ENCODE measurements around the gene PYDC1.

The PYDC1 gene

DNA sequence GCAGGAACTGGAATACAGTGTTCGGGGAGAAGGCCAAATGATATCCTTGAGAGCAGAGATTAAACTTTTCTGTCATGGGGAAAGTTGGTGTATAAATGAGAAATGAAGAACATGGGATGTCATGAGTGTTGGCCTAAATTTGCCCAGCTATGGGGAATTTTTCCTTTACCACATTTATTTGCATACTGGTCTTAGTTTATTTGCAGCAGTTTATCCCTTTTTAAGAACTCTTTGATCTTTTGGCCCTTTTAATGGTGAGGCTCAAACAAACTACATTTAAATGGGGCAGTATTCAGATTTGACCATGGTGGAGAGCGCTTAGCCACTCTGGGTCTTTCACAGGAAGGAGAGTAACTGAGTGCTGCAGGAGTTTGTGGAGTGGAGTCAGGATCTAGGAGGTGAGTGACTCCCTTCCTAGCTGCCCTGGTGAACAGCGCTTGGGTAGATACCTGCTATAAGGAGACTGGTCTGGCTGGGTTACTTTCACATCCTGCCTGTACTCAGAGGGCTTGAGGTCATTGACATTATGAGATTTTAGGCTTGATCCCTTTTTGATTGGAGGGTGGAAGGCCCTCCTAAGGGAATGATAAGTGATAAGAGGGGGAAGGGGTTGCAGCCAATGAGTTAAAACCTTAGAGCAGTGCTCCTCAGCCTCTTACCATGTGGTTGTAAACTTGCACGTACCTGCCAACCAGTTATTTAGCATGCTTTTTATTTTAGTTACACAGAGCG is 25.1 kb downstream of the PYDC1 start:
- Mint-ChIP-seq H3K4me3 (no peak overlapping the region), H3K9me3 (no peaks in the 10 kb centered on the region), H3K4me1 (peaks cover 53% of the 10 kb centered on the region), H3K36me3 (peaks cover 79% of the 10 kb centered on the region), H3K27me3 (no peaks in the 10 kb centered on the region), H3K27ac (peak overlapping the region; percentile 35)
- ATAC-seq, result no peak

- no peak overlapping the region for H3K4me3 Mint-ChIP-seq
- no peaks in the 10 kb centered on the region for H3K27me3 Mint-ChIP-seq
- H3K27ac Mint-ChIP-seq, result peak overlapping the region; percentile 48
- no peak for ATAC-seq
- H3K9me3 Mint-ChIP-seq, result no peaks in the 10 kb centered on the region
- H3K36me3 Mint-ChIP-seq, result peaks cover 84% of the 10 kb centered on the region
- peaks cover 56% of the 10 kb centered on the region for H3K4me1 Mint-ChIP-seq
Observed at GRCh38 chr16:31190818-31191444, 26.0 kb downstream of the PYDC1 start.

GRCh38 chr16:31190061-31190460 is 26.9 kb downstream of the PYDC1 start:
- no peaks in the 10 kb centered on the region for H3K27me3 Mint-ChIP-seq
- peaks cover 63% of the 10 kb centered on the region for H3K4me1 Mint-ChIP-seq
- peak overlapping the region; percentile 48 for H3K27ac Mint-ChIP-seq
- H3K36me3 Mint-ChIP-seq, result peaks cover 88% of the 10 kb centered on the region
- no peak overlapping the region for H3K4me3 Mint-ChIP-seq
- no peaks in the 10 kb centered on the region for H3K9me3 Mint-ChIP-seq
- no peak for ATAC-seq

DNA sequence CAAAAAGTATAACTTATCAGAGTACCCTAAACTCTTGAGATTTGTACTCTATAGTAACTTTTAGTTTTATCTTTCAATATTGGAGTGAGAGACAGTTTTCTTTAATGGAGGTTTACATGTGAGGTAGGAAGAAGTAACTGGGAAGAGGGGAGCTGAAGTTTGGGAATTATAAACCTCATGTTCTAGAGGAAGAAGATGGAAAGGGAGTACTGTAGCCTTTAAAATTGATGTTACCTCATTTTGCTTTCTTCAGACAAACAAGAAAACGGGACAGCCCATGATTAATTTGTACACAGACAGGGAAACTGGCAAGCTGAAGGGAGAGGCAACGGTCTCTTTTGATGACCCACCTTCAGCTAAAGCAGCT is 27.5 kb downstream of the PYDC1 start:
- no peak for ATAC-seq
- Mint-ChIP-seq H3K27ac (peak overlapping the region; percentile 48), H3K4me3 (no peak overlapping the region), H3K9me3 (no peaks in the 10 kb centered on the region), H3K27me3 (no peaks in the 10 kb centered on the region), H3K4me1 (peaks cover 70% of the 10 kb centered on the region), H3K36me3 (peaks cover 90% of the 10 kb centered on the region)

DNA sequence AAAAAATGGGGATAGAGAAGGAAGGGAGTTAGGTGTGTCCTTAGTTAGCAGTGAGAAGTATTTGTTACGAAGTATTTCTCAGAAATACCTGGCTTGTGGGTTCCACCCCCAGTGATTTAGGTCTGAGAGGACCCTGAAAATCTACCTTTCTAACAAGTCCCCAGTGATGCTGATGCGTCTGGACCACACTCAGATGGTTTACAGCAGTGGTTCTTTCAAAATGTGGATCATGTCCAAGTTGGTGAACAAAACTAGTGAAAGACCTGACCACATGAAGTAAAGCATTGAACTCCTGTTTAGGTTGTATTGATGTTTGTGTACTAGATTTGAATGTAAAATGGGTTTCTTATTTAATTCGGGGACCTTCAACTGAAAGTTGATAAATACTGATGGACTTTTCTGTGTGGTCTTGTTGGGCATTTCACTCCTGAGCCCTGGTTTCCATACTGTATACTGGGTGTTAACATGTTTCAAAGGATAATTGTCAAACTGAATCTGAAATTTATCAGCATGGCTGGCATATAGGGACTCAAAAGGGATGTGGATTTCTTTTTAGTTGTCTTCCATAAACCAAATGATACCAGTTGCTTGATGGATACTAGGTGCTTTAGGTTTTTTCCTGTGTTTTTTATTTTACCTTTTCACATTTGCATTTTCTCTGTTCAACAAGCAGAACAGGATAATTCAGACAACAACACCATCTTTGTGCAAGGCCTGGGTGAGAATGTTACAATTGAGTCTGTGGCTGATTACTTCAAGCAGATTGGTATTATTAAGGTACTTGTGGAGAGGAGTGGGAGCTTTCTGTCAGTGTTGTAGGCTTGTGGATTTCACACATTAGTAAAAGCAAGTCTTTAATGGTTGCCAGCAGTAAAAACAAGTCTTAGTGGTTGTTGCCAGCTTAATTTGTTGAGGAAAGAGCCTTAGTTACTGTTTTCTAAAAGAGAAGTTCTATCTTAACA is 28.2 kb downstream of the PYDC1 start:
- no peak overlapping the region for H3K4me3 Mint-ChIP-seq
- ATAC-seq, result no peak
- peak overlapping the region; percentile 48 for H3K27ac Mint-ChIP-seq
- peaks cover 89% of the 10 kb centered on the region for H3K36me3 Mint-ChIP-seq
- no peaks in the 10 kb centered on the region for H3K27me3 Mint-ChIP-seq
- no peaks in the 10 kb centered on the region for H3K9me3 Mint-ChIP-seq
- H3K4me1 Mint-ChIP-seq, result peaks cover 70% of the 10 kb centered on the region

DNA sequence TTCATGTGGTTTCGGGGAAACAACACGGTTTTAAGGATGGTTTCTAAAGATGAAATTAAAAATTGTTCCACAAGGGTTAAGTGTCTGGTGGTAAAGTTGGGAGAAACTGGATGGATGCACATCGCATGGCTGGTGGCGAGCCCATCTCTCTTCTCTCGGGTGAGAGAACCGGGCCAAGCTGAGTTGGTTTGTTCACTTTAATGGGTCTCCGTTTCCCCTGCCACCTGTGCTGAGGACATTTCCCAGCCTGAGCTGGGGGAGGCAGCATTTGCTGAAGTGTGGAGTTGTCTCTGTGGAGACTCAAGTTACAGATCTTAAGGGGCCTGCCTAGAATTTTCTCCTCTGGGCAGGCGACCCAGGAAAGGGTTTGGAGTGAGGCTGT is 29.1 kb downstream of the PYDC1 start:
- peaks cover 91% of the 10 kb centered on the region for H3K36me3 Mint-ChIP-seq
- H3K9me3 Mint-ChIP-seq, result no peaks in the 10 kb centered on the region
- H3K27ac Mint-ChIP-seq, result peak overlapping the region; percentile 48
- no peaks in the 10 kb centered on the region for H3K27me3 Mint-ChIP-seq
- H3K4me1 Mint-ChIP-seq, result peaks cover 72% of the 10 kb centered on the region
- ATAC-seq, result no peak
- H3K4me3 Mint-ChIP-seq, result no peak overlapping the region

DNA sequence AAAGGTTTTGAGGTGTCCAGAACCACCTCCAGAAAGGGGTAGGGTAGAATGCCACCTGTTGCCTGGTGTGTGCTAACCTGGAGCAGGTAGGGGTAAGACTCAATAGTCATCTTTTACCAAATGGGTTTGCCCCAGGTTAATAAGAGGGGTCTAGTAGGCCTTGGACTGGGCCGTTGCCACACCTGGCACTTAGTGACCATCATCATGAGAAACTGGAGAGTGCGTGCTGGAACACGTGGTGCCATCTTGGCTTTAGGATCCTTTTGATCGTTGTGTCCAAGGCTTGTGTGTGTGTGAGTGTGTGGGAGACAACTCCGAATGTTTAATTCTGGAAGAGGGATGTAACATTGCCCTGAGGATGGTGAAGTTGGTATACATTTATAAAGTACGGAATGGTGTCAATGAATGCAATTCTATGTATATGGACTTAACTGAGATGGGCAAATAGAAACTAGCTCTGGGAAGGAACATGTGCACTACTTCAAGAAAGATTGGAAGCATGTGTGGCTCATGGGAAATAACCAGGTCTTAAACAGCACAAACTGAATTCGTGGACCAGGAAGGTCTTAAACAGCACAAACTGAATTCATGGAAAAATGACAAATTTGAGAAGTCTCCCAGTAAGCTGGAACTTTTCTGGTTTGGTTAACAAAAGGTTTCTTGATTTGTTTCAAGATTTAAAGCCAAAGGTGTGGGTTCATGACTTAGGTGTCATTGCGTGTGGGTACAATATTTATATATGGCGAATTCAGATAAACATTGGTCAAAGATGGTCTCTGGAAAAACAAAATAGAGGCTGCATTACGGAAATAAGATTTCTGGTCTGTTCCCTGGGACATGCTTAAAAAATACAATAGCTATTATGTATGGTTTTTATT is 29.8 kb downstream of the PYDC1 start:
- Mint-ChIP-seq H3K27ac (no peak overlapping the region), H3K4me3 (no peak overlapping the region), H3K9me3 (no peaks in the 10 kb centered on the region), H3K36me3 (peaks cover 97% of the 10 kb centered on the region), H3K27me3 (no peaks in the 10 kb centered on the region), H3K4me1 (peaks cover 77% of the 10 kb centered on the region)
- ATAC-seq, result no peak

- no peak for ATAC-seq
- H3K4me3 Mint-ChIP-seq, result no peak overlapping the region
- peak overlapping the region; percentile 58 for H3K27ac Mint-ChIP-seq
- no peaks in the 10 kb centered on the region for H3K27me3 Mint-ChIP-seq
- H3K9me3 Mint-ChIP-seq, result no peaks in the 10 kb centered on the region
- H3K36me3 Mint-ChIP-seq, result peaks cover 95% of the 10 kb centered on the region
- peaks cover 79% of the 10 kb centered on the region for H3K4me1 Mint-ChIP-seq
Observed at GRCh38 chr16:31186176-31186575, 30.8 kb downstream of the PYDC1 start.

DNA sequence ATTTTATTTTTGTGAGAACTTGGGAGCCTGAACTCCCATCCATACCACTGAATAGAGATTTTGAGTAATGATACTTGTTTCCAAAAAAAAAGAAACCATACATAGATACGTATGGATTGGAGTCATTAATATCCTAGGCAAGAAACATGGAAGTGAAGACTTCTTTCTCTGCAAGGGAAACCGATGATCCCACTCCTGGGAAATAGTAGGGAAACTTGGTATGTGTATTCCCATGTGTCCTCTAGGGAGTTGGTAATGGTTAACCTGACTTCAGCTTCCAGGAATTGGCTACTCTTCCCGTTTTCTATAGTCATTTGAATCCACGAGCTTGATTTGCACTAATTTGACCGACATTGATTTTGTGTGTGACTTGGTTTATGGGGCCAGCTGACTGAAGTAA is 31.6 kb downstream of the PYDC1 start:
- H3K27ac Mint-ChIP-seq, result peak overlapping the region; percentile 58
- H3K4me3 Mint-ChIP-seq, result no peak overlapping the region
- H3K9me3 Mint-ChIP-seq, result no peaks in the 10 kb centered on the region
- H3K27me3 Mint-ChIP-seq, result no peaks in the 10 kb centered on the region
- H3K36me3 Mint-ChIP-seq, result peaks cover 92% of the 10 kb centered on the region
- ATAC-seq, result no peak
- peaks cover 74% of the 10 kb centered on the region for H3K4me1 Mint-ChIP-seq

DNA sequence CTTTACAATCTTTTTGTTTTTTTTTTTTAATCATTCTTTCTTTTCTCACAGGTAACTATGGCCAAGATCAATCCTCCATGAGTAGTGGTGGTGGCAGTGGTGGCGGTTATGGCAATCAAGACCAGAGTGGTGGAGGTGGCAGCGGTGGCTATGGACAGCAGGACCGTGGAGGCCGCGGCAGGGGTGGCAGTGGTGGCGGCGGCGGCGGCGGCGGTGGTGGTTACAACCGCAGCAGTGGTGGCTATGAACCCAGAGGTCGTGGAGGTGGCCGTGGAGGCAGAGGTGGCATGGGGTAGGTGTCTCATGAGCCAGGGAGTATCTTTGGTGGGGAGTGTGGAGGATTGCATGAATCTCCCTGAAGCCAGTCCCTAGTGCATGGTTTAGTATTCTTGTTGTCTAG is 32.0 kb downstream of the PYDC1 start:
- H3K27ac Mint-ChIP-seq, result peak overlapping the region; percentile 43
- no peaks in the 10 kb centered on the region for H3K9me3 Mint-ChIP-seq
- no peak overlapping the region for H3K4me3 Mint-ChIP-seq
- H3K36me3 Mint-ChIP-seq, result peaks cover 87% of the 10 kb centered on the region
- no peaks in the 10 kb centered on the region for H3K27me3 Mint-ChIP-seq
- no peak for ATAC-seq
- peaks cover 70% of the 10 kb centered on the region for H3K4me1 Mint-ChIP-seq

DNA sequence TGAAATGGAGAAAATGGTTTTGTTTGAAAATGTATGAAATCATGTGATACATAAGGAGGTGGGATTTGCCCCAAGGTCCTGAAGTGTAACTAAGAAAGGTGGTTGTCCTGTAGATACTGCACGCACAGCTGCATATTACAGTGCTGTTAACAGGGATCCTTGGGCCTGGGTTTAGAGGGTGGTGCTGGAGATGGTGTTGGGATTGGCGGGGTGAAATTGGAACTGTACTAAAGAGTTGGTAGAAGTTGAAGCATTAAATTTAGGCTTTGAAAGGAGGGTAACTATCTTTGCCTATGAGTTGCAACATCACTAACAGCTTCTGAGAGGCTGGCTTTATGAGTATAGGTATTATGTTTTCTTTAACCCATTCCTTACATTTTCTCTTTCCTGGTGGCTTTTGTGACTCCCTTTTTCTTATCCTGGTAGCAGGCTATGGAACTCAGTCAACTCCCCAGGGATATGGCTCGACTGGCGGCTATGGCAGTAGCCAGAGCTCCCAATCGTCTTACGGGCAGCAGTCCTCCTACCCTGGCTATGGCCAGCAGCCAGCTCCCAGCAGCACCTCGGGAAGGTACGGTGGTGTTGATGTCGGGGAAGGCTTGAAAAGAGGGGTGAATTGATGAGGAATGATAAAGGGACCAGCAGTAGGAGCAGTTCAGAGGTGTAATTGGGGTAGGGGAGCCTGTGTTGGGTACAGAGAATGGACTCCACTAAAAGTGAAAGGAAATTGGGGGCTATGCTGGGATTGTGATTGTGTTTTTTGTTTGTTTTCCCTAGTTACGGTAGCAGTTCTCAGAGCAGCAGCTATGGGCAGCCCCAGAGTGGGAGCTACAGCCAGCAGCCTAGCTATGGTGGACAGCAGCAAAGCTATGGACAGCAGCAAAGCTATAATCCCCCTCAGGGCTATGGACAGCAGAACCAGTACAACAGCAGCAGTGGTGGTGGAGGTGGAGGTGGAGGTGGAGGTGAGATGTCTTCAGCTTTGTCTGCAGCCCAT is 33.2 kb downstream of the PYDC1 start:
- Mint-ChIP-seq H3K4me3 (no peak overlapping the region), H3K27ac (peak overlapping the region; percentile 100), H3K4me1 (peaks cover 67% of the 10 kb centered on the region), H3K27me3 (no peaks in the 10 kb centered on the region), H3K36me3 (peaks cover 76% of the 10 kb centered on the region), H3K9me3 (no peaks in the 10 kb centered on the region)
- no peak for ATAC-seq

DNA sequence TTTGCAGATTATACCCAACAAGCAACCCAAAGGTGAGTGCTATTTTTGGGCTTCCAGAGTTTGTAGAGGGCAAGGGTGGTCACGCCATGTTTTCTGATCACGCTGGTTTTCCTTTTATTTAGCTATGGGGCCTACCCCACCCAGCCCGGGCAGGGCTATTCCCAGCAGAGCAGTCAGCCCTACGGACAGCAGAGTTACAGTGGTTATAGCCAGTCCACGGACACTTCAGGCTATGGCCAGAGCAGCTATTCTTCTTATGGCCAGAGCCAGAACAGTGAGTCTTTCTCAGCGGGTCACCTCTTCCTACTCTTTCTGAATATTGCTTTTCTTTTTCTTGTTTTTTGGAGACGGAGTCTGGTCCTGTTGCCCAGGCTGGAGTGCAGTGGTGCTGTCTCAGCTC is 34.5 kb downstream of the PYDC1 start:
- no peaks in the 10 kb centered on the region for H3K27me3 Mint-ChIP-seq
- H3K4me1 Mint-ChIP-seq, result peaks cover 75% of the 10 kb centered on the region
- H3K4me3 Mint-ChIP-seq, result peak overlapping the region; percentile 96
- peaks cover 62% of the 10 kb centered on the region for H3K36me3 Mint-ChIP-seq
- H3K9me3 Mint-ChIP-seq, result no peaks in the 10 kb centered on the region
- ATAC-seq, result no peak
- H3K27ac Mint-ChIP-seq, result peak overlapping the region; percentile 100

DNA sequence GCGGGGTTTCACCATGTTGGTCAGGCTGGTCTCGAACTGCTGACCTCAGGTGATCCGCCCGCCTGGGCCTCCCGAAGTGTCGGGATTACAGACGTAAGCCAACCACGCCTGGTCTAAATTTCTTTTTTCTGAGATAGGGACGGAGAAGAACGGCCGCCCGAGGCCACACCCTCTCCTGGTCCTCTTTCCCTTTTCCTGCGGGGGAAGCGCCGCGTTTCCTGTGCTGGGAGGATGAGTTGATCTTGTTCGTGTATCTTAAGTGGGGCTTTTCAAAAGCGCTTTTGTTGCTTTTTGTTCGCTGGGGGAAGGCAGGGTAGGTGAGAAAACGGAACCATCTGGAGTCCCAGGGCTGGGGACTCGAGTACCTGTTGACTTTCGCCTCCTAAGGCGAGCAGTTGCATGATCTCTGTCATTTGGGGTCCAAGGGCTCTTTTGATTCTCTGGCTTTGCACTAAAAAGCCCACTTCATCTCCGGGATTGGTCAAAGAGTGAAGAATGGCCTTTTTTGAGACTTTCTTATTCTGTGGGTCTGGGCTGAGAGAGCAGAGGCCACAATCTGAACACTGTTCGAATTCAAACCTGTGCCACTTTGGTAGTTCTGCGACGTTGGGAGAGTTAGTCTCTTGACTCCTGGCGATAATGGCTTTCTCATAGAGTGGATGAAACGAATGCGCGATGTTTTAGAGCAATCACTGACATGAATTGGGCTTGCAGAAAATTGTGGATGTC is 35.7 kb downstream of the PYDC1 start:
- H3K36me3 Mint-ChIP-seq, result peaks cover 51% of the 10 kb centered on the region
- no peaks in the 10 kb centered on the region for H3K27me3 Mint-ChIP-seq
- peaks cover 75% of the 10 kb centered on the region for H3K4me1 Mint-ChIP-seq
- no peaks in the 10 kb centered on the region for H3K9me3 Mint-ChIP-seq
- no peak for ATAC-seq
- H3K27ac Mint-ChIP-seq, result peak overlapping the region; percentile 100
- H3K4me3 Mint-ChIP-seq, result peak overlapping the region; percentile 96
